HTR-8/SVneo (cell line): ENCODE measurements around the gene ATP9B.

ENCODE experiments used
- DNase-seq: peaks from one replicate; pipeline ENCODE4 v3.0.0; 2011; ENCODE audit warnings: low spot score, mixed read lengths; ENCODE audit not compliant: insufficient read length
- FAIRE-seq: peaks from 2 replicates; lab custom pipeline; 2011; peaks lifted over from hg19 to GRCh38; lab: Jason Lieb, UNC

Gene ATP9B

GRCh38 chr18:79343567-79344207, 274.5 kb downstream of the ATP9B start:
- DNase-seq, result no peak
- FAIRE-seq, result no peak

GRCh38 chr18:79344208-79344581, 275.0 kb downstream of the ATP9B start:
- DNase-seq, result no peak
- no peak for FAIRE-seq

GRCh38 chr18:79345366-79345765, 276.2 kb downstream of the ATP9B start:
- FAIRE-seq, result no peak
- DNase-seq, result no peak

- no peak for DNase-seq
- FAIRE-seq, result no peak
Measured at GRCh38 chr18:79345981-79346380, 276.8 kb downstream of the ATP9B start.

GRCh38 chr18:79348066-79348465, 278.9 kb downstream of the ATP9B start:
- FAIRE-seq, result no peak
- DNase-seq, result no peak

- no peak for DNase-seq
- no peak for FAIRE-seq
Measured at GRCh38 chr18:79352432-79352831, 283.2 kb downstream of the ATP9B start.

- DNase-seq (no peak), FAIRE-seq (no peak)
Measured at GRCh38 chr18:79353267-79353666, 284.1 kb downstream of the ATP9B start.

GRCh38 chr18:79354350-79354749, 285.2 kb downstream of the ATP9B start:
- FAIRE-seq (no peak), DNase-seq (no peak)

GRCh38 chr18:79355433-79356335, 286.5 kb downstream of the ATP9B start:
- FAIRE-seq (no peak), DNase-seq (no peak)

- FAIRE-seq, result no peak
- no peak for DNase-seq
Measured at GRCh38 chr18:79356435-79356834, 287.2 kb downstream of the ATP9B start.

GRCh38 chr18:79360933-79361332, 291.7 kb downstream of the ATP9B start:
- no peak for FAIRE-seq
- no peak for DNase-seq

GRCh38 chr18:79361766-79362522, 292.8 kb downstream of the ATP9B start:
- FAIRE-seq (no peak), DNase-seq (peak; percentile 12)

GRCh38 chr18:79365701-79366100, 296.5 kb downstream of the ATP9B start:
- DNase-seq (no peak), FAIRE-seq (no peak)

GRCh38 chr18:79366177-79367094, 297.2 kb downstream of the ATP9B start:
- DNase-seq (no peak), FAIRE-seq (no peak)

- no peak for FAIRE-seq
- DNase-seq, result no peak
Measured at GRCh38 chr18:79367480-79367879, 298.3 kb downstream of the ATP9B start.

GRCh38 chr18:79367989-79368388, 298.8 kb downstream of the ATP9B start:
- DNase-seq, result no peak

GRCh38 chr18:79368681-79369080, 299.5 kb downstream of the ATP9B start:
- FAIRE-seq (no peak), DNase-seq (no peak)

More at GRCh38 chr18:79367989-79368388, 298.8 kb downstream of the ATP9B start:
- no peak for FAIRE-seq

GRCh38 chr18:79371561-79372121, 302.4 kb downstream of the ATP9B start:
- FAIRE-seq (no peak), DNase-seq (no peak)

GRCh38 chr18:79372461-79372860, 303.3 kb downstream of the ATP9B start:
- FAIRE-seq (no peak), DNase-seq (no peak)
